Measurements from ENCODE around the gene ALPK3.

GRCh38 chr15:84805221-84805620, 11.9 kb upstream of the ALPK3 start:
- TF ChIP-seq, protein P1, sequence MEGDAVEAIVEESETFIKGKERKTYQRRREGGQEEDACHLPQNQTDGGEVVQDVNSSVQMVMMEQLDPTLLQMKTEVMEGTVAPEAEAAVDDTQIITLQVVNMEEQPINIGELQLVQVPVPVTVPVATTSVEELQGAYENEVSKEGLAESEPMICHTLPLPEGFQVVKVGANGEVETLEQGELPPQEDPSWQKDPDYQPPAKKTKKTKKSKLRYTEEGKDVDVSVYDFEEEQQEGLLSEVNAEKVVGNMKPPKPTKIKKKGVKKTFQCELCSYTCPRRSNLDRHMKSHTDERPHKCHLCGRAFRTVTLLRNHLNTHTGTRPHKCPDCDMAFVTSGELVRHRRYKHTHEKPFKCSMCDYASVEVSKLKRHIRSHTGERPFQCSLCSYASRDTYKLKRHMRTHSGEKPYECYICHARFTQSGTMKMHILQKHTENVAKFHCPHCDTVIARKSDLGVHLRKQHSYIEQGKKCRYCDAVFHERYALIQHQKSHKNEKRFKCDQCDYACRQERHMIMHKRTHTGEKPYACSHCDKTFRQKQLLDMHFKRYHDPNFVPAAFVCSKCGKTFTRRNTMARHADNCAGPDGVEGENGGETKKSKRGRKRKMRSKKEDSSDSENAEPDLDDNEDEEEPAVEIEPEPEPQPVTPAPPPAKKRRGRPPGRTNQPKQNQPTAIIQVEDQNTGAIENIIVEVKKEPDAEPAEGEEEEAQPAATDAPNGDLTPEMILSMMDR (optimal IDR thresholded peaks at IDR 0.05 in 1 of 3, IDR thresholded peaks at IDR 0.05 in 1 of 3, conservative IDR thresholded peaks at IDR 0.05 in 1 of 3; ENCODE audit: extremely low read depth in 1 of 3, insufficient read depth in 2 of 3, low read length in 3 of 3), result no peak
- no peak for TF ChIP-seq EZH2 (IDR thresholded peaks at IDR 0.05; ENCODE audit: low read length)
